Activated gamma-delta T cell treated with Interleukin-2 at 50 U/mL for 16 hours (primary cell): ENCODE data around the gene WDR47.
"Not testable (repeated sequence)": the region's sequence is repeated elsewhere in the genome, so short reads cannot be mapped to it uniquely, and the experiment has no call there.

Experiments
- DNase-seq: peaks from one replicate; pipeline ENCODE4 v3.0.0-alpha.2; 2020

Gene WDR47

GRCh38 chr1:109041621-109042468 lies at the start of gene WDR47:
WDR47 (minus strand) TSS chr1:109042102; CDS start chr1:109023512, 18,590 bp downstream.
- peak; percentile 95 for DNase-seq

DNA sequence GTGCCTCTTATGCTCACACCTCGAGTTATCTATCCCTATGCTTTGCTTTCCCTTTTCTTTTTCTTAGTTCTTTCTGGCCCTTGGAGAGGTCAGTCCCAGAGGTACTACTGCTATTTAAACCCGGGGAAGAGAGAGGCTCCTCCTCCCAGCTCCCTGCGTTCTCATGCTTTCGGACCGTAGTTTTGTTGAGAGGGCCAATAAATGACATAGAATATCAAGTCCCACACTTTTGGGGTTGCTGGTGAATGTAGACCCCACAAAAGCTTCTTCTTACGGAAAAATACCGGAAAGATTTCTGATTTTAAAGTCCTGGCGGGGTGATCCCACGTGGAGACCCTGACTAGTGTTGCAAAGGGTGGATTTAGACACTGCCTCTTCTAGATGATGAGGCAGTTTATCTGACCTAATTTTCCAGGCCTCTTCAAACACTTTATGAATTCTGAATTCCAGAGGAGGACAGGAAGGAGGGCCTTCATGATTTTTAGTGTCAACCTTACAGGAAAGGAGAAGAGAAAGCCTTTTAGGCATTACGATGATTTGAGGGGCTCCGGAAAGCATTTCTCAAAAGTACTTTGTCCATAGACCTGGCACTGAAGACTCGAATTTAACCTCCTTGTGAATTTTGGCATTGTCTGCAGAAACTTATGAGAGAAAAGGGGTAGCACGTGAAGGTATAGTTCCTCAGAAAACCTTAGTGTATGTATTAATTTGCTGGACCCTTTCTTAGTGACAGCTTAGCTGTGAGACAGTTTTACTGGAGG lies 49.4 kb upstream of the WDR47 start:
- DNase-seq: no peak

- peak; percentile 82 for DNase-seq
Measured at GRCh38 chr1:109090196-109091077, 48.5 kb upstream of the WDR47 start, which contains the start of gene TMEM167B. TMEM167B (plus strand) TSS chr1:109090764; CDS start chr1:109090873, 109 bp downstream.

GRCh38 chr1:109089242-109090015 lies 47.5 kb upstream of the WDR47 start:
- DNase-seq: peak; percentile 40

- no peak for DNase-seq
Measured at GRCh38 chr1:109084563-109085517, 42.9 kb upstream of the WDR47 start.

GRCh38 chr1:109083923-109084322 lies 42.0 kb upstream of the WDR47 start:
- no peak for DNase-seq

GRCh38 chr1:109083501-109083900 lies 41.6 kb upstream of the WDR47 start:
- DNase-seq: no peak

DNA sequence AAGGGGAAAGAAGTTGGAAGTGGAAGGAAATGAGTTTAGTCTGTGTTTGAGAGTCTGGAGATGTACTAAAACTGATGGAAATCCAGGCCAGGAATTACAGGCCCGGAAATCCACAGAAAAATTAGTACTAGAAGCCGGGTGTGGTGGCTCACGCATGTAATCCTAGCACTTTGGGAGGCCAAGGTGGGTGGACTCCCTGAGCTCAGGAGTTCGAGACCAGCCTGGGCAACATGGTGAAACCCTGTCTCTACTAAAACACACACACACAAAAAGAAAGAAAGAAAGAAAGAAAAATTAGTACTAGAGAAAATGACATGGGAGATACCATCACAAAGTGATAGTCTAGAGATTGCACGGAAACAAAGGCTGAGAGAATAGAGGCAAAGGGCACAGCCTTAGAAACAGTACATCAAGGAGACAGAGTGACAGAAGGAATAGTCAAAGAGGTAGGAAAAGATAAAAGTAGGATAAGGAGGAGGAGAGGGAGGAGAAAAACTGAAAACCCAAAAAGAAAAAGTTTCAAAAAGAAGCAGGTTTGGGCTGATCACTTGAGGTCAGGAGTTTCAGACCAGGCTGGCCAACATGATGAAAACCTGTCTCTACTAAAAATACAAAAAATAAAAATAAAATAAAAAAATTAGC lies 38.7 kb upstream of the WDR47 start:
- DNase-seq: no peak

GRCh38 chr1:109079240-109079622 lies 37.3 kb upstream of the WDR47 start:
- no peak for DNase-seq

- DNase-seq: no peak
Measured at GRCh38 chr1:109078317-109078716, 36.4 kb upstream of the WDR47 start.

- DNase-seq: peak; percentile 84
Measured at GRCh38 chr1:109075531-109076490, 33.9 kb upstream of the WDR47 start, which contains the start of gene TAF13. TAF13 (minus strand) TSS chr1:109076003; CDS start chr1:109075947, 56 bp downstream.

GRCh38 chr1:109069294-109069693 lies 27.4 kb upstream of the WDR47 start:
- no peak for DNase-seq

- DNase-seq: no peak
Measured at GRCh38 chr1:109067883-109068282, 26.0 kb upstream of the WDR47 start.

DNA sequence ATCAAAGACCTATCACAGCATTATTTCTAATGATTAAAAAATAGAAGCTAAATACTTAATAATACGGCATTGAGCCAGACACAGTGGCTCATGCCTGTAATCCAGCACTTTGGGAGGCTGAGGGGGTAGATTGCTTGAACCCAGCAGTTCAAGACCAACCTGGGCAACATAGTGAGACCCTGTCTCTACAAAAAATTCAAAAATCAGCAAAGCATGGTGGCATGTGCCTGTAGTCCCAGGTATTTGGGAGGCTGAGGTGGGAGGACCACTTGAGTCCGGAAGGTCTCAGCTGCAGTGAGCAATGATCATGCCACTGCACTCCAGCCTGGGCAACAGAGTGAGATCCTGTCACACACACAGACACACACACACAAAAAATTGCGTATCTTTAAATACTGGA lies 23.2 kb upstream of the WDR47 start:
- DNase-seq: no peak

DNA sequence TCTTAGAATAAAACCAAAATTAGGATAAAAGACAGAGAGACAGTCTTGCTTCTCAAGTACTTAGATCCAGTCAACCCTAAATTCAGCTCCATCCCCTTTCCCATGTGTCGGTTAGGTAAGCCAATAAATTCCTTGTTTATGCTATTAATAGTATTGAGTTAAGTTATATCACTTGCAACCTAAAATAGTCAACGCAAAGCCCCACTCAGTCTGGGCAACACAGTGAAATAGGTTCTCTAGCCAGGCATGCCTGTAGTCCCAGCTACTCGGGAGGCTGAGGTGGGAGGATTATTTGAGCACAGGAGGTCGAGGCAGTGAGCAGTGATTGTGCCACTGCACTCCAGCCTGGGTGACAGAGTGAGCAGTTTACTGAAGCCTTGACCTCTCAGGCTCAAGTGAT lies 19.3 kb upstream of the WDR47 start:
- no peak for DNase-seq

DNA sequence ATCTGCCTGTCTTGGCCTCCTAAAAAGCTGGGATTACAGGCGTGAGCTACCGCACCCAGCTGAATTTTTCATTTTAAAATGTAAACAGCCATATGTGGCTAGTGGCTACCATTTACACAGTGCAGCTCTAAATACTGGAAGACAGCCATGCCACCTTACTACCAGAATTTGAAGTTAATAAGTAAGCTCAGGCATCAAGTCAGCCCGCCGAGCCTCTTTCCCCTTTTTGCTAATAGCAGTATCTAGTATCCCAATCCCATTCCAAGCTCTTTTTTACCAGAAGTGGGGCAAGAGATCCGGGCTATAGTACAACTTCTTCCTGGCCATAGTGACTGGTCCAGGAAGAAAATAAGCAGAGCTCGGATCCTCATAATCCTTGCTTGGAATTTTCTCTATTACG lies 18.8 kb upstream of the WDR47 start:
- no peak for DNase-seq

DNA sequence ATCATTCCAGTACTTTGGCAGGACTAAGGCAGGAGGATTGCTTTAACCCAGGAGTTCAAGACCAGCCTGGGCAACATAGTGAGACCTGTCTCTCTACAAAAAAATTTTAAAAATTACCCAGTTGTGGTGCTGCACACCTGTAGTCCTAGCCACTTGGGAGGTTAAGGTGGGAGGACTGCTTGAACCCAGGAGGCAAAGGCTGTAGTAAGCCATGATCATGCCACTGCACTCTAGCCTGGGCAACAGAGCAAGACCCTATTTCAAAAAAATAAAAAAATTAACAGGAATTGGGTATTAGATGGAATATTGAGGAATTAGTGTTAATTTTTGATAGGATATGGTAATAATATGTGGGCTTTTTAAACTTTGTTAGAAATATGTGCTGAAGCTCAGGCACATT lies 17.1 kb upstream of the WDR47 start:
- no peak for DNase-seq

GRCh38 chr1:109056064-109056463 lies 14.2 kb upstream of the WDR47 start:
- no peak for DNase-seq

- not testable (repeated sequence) for DNase-seq
Measured at GRCh38 chr1:109052145-109052544, 10.2 kb upstream of the WDR47 start.
